ENCODE results near the gene HABP2.

The HABP2 gene

DNA sequence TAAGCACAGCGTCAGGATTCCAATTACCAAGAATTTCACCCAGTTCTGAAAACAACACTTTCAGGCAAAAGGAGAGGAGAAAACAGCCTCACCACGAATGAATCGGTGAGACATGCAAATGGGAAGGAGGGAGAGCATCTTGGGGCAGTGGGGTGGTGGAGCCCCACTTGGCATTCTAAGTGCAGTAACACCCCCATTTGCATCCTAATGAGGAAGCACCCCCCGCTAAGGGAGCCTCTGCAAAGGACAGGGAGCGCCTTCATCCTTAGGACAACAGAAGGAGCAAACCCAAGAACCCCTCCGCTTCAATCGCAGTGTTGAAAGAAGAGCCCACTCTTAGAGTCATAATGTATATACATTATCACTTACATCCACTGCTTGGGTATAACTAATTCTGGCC, 64.2 kb downstream of the HABP2 start:
- no peak for DNase-seq (ENCODE audit: low read depth)
- no peak overlapping the region for H3K4me3 ChIP-seq (ENCODE audit: low read depth, low read length)
- TF ChIP-seq POLR2A (IDR thresholded peaks at IDR 0.05; ENCODE audit: extremely low read depth, insufficient read length), result no peak
- TF ChIP-seq, protein P1, sequence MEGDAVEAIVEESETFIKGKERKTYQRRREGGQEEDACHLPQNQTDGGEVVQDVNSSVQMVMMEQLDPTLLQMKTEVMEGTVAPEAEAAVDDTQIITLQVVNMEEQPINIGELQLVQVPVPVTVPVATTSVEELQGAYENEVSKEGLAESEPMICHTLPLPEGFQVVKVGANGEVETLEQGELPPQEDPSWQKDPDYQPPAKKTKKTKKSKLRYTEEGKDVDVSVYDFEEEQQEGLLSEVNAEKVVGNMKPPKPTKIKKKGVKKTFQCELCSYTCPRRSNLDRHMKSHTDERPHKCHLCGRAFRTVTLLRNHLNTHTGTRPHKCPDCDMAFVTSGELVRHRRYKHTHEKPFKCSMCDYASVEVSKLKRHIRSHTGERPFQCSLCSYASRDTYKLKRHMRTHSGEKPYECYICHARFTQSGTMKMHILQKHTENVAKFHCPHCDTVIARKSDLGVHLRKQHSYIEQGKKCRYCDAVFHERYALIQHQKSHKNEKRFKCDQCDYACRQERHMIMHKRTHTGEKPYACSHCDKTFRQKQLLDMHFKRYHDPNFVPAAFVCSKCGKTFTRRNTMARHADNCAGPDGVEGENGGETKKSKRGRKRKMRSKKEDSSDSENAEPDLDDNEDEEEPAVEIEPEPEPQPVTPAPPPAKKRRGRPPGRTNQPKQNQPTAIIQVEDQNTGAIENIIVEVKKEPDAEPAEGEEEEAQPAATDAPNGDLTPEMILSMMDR (IDR thresholded peaks at IDR 0.05; ENCODE audit: low read depth, low read length), result no peak
- TF ChIP-seq, protein P2, sequence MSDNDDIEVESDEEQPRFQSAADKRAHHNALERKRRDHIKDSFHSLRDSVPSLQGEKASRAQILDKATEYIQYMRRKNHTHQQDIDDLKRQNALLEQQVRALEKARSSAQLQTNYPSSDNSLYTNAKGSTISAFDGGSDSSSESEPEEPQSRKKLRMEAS (IDR thresholded peaks at IDR 0.05; ENCODE audit: low read depth, low read length), result no peak
- no peak for TF ChIP-seq MYC (IDR thresholded peaks at IDR 0.05; ENCODE audit: low read depth, low read length)

GRCh38 chr10:113618338-113618737, 65.5 kb downstream of the HABP2 start:
- no peak for DNase-seq (ENCODE audit: low read depth)
- TF ChIP-seq, protein P1 (IDR thresholded peaks at IDR 0.05; ENCODE audit: low read depth, low read length), result no peak
- TF ChIP-seq POLR2A (IDR thresholded peaks at IDR 0.05; ENCODE audit: extremely low read depth, insufficient read length) (no peak), MYC (IDR thresholded peaks at IDR 0.05; ENCODE audit: low read depth, low read length) (no peak)
- TF ChIP-seq, protein P2 (IDR thresholded peaks at IDR 0.05; ENCODE audit: low read depth, low read length), result no peak
- no peak overlapping the region for H3K4me3 ChIP-seq (ENCODE audit: low read depth, low read length)

- no peak for DNase-seq (ENCODE audit: low read depth)
- no peak overlapping the region for H3K4me3 ChIP-seq (ENCODE audit: low read depth, low read length)
- no peak for TF ChIP-seq MYC (IDR thresholded peaks at IDR 0.05; ENCODE audit: low read depth, low read length)
- no peak for TF ChIP-seq POLR2A (IDR thresholded peaks at IDR 0.05; ENCODE audit: extremely low read depth, insufficient read length)
- TF ChIP-seq, protein P1 (IDR thresholded peaks at IDR 0.05; ENCODE audit: low read depth, low read length), result no peak
- TF ChIP-seq, protein P2 (IDR thresholded peaks at IDR 0.05; ENCODE audit: low read depth, low read length), result no peak
Observed at GRCh38 chr10:113619401-113619800, 66.5 kb downstream of the HABP2 start.

- TF ChIP-seq POLR2A (IDR thresholded peaks at IDR 0.05; ENCODE audit: extremely low read depth, insufficient read length) (no peak), MYC (IDR thresholded peaks at IDR 0.05; ENCODE audit: low read depth, low read length) (no peak)
- TF ChIP-seq, protein P1 (IDR thresholded peaks at IDR 0.05; ENCODE audit: low read depth, low read length), result no peak
- TF ChIP-seq, protein P2 (IDR thresholded peaks at IDR 0.05; ENCODE audit: low read depth, low read length), result no peak
- no peak for DNase-seq (ENCODE audit: low read depth)
- no peak overlapping the region for H3K4me3 ChIP-seq (ENCODE audit: low read depth, low read length)
Observed at GRCh38 chr10:113620511-113620910, 67.7 kb downstream of the HABP2 start.

DNA sequence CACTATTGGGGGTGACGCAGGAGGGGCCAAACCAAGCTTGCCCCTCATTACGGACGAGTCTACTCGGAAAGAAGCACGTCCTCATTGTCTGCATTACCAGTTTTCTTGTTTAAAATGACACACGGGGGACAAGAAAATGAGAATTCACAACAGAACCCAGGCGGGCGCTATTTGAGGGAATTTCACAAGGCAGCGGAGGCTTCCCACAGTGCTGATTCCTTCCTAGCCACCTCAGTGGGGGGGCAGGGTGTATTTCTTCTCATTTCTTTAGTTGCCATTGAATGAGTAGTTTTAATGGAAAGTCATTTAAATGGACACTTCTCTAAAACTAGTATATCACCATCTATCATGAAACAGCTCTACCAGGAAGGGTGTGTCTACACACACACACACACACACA, 68.1 kb downstream of the HABP2 start:
- H3K4me3 ChIP-seq (ENCODE audit: low read depth, low read length), result no peak overlapping the region
- DNase-seq (ENCODE audit: low read depth), result no peak
- TF ChIP-seq MYC (IDR thresholded peaks at IDR 0.05; ENCODE audit: low read depth, low read length) (no peak), POLR2A (IDR thresholded peaks at IDR 0.05; ENCODE audit: extremely low read depth, insufficient read length) (no peak)
- TF ChIP-seq, protein P1 (IDR thresholded peaks at IDR 0.05; ENCODE audit: low read depth, low read length), result no peak
- TF ChIP-seq, protein P2 (IDR thresholded peaks at IDR 0.05; ENCODE audit: low read depth, low read length), result no peak

GRCh38 chr10:113621799-113622198, 68.9 kb downstream of the HABP2 start:
- DNase-seq (ENCODE audit: low read depth), result no peak
- no peak overlapping the region for H3K4me3 ChIP-seq (ENCODE audit: low read depth, low read length)
- no peak for TF ChIP-seq POLR2A (IDR thresholded peaks at IDR 0.05; ENCODE audit: extremely low read depth, insufficient read length)
- TF ChIP-seq, protein P2 (IDR thresholded peaks at IDR 0.05; ENCODE audit: low read depth, low read length), result no peak
- TF ChIP-seq, protein P1 (IDR thresholded peaks at IDR 0.05; ENCODE audit: low read depth, low read length), result no peak
- TF ChIP-seq MYC (IDR thresholded peaks at IDR 0.05; ENCODE audit: low read depth, low read length), result no peak
